C4-2B (cell line): ENCODE measurements around the gene GTF3A.
A peak's percentile ranks its signal among the peaks of the same experiment; 100 is the strongest.

ENCODE experiments used
- H3K27ac ChIP-seq: fragments of 450-650 bp; 2 replicates; pipeline ENCODE4 v1.5.1; 2017
- ZFX ChIP-seq: fragments of 450-650 bp; IDR thresholded peaks from 2 replicates; pipeline ENCODE4 v1.6.1; 2017
- TF ChIP-seq, protein P1 (sequence below): fragments of 450-650 bp; conservative IDR thresholded peaks from 2 replicates; pipeline ENCODE4 v1.5.1; 2017; ENCODE audit warnings: mild to moderate bottlenecking

The GTF3A gene

DNA sequence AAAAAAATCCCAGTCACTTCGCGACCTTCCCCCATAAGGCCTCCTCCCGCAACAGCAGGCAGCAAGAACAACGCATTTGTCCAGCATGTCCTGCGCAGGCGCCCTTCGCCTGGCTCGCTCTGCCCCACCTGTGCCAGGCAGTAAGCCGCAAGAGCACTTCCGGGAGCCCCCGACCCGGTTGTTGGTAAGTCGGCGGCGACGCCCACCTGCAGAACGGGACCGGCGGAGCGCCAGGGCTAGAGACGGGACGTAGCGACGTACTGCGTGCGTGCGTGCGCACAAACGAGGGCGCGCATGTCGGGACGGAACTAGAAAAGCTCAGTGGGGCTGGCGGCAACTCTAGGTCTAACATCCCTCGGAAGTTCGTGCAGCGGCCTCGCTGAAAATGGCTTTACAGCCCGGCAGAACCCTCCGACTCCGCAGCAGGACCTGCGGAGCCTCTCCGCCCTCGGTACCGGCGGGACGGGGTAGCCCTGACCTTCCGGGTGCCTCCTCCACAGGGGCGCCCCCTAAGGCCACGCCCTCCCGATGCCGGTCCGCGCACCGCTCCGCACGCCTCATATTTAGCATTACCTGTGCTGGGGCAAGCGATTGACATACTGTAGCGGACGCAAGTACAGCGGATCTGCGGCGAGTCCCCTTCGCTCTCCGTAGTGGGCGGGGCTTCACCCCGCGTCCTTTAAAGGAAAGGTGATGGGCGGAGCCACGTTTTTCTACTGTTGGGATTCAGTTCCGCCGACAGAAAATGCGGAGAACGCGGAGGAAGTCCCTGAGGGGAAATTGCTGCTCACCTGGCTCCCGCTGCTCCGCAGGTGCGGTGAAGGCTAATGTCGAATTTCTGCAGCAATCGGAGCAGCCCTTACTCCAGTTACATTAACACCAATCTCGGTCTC lies 25.8 kb downstream of the GTF3A start, which contains the start of gene MTIF3:
MTIF3 (minus strand) TSS at position 629 of the 893 bp plus-strand sequence. CDS start 10,116 bp downstream, outside the sequence.
- TF ChIP-seq ZFX: no peak; the same call in 1 of the 2 replicates
- TF ChIP-seq, protein P1, sequence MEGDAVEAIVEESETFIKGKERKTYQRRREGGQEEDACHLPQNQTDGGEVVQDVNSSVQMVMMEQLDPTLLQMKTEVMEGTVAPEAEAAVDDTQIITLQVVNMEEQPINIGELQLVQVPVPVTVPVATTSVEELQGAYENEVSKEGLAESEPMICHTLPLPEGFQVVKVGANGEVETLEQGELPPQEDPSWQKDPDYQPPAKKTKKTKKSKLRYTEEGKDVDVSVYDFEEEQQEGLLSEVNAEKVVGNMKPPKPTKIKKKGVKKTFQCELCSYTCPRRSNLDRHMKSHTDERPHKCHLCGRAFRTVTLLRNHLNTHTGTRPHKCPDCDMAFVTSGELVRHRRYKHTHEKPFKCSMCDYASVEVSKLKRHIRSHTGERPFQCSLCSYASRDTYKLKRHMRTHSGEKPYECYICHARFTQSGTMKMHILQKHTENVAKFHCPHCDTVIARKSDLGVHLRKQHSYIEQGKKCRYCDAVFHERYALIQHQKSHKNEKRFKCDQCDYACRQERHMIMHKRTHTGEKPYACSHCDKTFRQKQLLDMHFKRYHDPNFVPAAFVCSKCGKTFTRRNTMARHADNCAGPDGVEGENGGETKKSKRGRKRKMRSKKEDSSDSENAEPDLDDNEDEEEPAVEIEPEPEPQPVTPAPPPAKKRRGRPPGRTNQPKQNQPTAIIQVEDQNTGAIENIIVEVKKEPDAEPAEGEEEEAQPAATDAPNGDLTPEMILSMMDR: no peak; the same call in 1 of the 2 replicates
- peak within 1 kb of the TSS; percentile 95 for H3K27ac ChIP-seq

DNA sequence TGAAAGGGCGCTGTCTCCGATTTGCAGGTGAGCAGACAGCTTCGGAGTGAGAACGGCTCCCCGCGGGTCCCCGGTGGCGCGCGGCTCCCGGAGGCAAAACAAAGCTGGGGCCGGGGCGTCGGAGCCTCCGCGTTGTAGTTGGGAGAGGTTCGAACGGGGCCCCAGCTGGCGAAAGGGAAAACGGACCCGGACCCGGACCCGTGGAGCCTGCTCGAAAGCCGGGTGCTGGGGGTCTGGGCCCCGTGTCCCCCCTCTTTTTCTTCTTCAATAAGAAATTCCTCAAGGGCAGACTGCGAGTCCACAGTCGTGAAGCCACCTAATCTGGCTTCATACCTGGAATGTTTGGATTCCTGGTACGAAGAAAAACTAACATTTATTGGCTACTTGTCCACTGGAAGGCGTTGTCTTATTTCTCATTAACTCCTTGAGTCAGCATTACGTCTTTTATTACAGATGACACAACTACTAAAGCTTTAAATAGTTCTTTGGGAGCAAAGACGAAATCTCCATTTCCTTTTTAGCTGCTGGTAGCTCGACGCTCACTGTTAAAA lies 26.6 kb downstream of the GTF3A start:
- H3K27ac ChIP-seq: peak overlapping the region; percentile 95
- TF ChIP-seq ZFX: no peak
- TF ChIP-seq, protein P1: no peak; the same call in none of the 2 replicates

DNA sequence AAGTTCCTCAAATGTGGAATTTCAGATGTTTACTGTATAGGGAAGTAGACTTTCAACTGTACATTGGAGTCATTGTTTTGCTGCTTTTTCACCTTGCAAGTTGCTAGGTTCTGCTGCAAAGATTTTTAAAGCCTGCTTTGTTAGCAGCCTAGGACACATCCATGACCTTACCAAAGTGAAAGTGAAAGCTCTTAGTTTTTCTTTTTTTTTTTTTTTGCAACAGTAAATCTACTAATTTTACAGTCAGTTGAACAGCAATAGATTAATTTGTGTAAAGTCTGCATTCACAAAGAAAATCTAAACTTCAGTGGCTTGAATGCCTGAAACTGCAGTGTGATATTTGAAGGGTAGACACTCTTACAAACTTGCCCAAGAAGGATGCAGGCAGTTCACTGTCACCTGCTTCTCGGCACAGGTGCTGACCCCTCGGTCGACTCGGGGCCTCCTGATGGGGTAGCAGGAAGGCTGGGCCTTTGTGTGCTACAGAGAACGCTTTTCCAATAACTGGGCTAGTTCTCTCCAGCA lies 31.0 kb downstream of the GTF3A start:
- no peak overlapping the region for H3K27ac ChIP-seq
- no peak for TF ChIP-seq ZFX
- TF ChIP-seq, protein P1: no peak

DNA sequence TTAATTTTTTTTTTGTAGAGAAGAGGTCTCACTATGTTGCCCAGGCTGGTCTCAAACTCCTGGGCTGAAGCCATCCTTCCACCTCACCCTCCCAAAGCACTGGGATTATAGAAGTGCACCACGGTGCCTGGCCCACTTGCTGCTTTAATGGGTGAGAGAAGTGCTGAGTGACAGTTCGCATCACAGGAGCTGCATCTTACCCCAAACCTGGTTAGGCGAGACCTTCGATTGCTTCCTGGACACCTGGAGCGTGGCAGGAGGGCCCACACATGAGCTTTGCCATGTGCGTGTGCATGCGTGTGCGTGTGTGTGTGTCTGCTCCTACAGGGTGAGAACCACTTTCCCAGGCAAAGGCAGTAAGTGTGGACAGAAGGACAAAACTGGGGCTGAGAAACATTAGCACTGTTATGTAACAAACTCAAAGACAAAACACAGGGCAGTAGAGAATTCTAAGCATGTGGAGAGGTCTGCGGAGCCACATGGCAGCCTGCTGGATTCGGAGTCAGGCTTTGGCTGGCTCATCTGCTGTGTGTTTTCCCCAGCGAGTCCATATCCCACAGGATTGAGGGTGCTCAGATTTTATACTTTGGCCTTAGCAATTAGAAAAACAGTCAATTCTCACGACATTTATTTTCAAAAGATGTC lies 37.6 kb downstream of the GTF3A start:
- no peak overlapping the region for H3K27ac ChIP-seq

DNA sequence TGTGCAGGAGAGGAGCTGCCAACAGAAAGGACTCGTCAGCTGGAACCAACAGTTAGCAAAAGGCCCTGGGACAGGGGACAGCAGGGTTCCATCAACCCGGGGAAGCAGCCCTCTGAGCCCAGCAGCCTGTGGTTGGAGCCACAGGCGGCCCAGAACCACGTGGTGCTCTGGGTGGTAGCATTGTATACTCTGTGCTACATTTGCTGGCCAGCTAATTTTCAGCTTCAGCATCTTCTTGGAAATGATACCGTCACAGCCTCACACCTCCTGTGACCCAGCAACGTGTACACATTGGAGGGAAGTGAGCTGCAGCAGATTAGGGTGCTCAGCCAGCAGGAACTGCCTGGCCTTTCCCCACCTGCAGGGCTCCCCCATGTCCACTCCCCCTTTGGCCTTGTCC lies 39.1 kb downstream of the GTF3A start:
- H3K27ac ChIP-seq: no peak overlapping the region
- TF ChIP-seq ZFX: no peak
- TF ChIP-seq, protein P1: no peak

More for the DNA sequence above, 37.6 kb downstream of the GTF3A start:
- no peak; the same call in 1 of the 2 replicates for TF ChIP-seq ZFX
- TF ChIP-seq, protein P1: no peak

DNA sequence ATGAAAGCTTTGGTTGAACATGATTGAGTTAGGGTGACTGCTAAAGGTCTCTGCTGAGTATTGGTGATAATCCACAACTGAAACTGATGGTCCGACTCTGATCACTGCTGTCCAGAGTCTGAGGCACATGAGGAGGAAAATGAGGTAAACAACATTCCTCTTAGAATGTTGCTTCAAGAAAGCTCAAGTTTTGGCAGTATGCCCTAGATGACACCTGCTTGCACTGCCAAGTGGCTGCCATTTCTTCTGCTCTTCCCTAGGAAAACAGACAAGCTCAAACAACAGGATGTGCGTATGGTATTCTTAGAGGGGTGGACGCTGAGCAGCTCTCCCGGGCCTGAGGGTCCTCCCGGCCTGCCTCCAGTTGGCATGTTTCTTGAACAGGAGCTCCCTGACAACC lies 41.2 kb downstream of the GTF3A start:
- H3K27ac ChIP-seq: no peak overlapping the region
- TF ChIP-seq, protein P1: no peak
- TF ChIP-seq ZFX: no peak
